Measurements from ENCODE around the gene MAP3K14.
"Not testable (repeated sequence)": the region's sequence is repeated elsewhere in the genome, so short reads cannot be mapped to it uniquely, and the experiment has no call there.

Gene MAP3K14

GRCh38 chr17:45314741-45315647 is 1.8 kb downstream of the MAP3K14 start:
- DNase-seq, result no peak

- DNase-seq, result no peak
These were observed 2.7 kb downstream of the MAP3K14 start for GRCh38 chr17:45313996-45314740.

- DNase-seq, result no peak
These were observed 3.4 kb downstream of the MAP3K14 start for GRCh38 chr17:45313421-45313771.

GRCh38 chr17:45312477-45313420 is 4.1 kb downstream of the MAP3K14 start:
- no peak for DNase-seq

GRCh38 chr17:45311760-45312476 is 4.9 kb downstream of the MAP3K14 start:
- no peak for DNase-seq

GRCh38 chr17:45311401-45311759 is 5.4 kb downstream of the MAP3K14 start:
- DNase-seq, result no peak

- DNase-seq, result peak; percentile 20
These were observed 6.2 kb downstream of the MAP3K14 start for GRCh38 chr17:45310380-45311324.

GRCh38 chr17:45309400-45309799 is 7.4 kb downstream of the MAP3K14 start:
- DNase-seq, result no peak

- no peak for DNase-seq
These were observed 8.0 kb downstream of the MAP3K14 start for GRCh38 chr17:45308840-45309239.

GRCh38 chr17:45308016-45308365 is 8.8 kb downstream of the MAP3K14 start:
- no peak for DNase-seq

- no peak for DNase-seq
These were observed 9.4 kb downstream of the MAP3K14 start for GRCh38 chr17:45307290-45308015.

- no peak for DNase-seq
These were observed 10.2 kb downstream of the MAP3K14 start for GRCh38 chr17:45306623-45307022.

GRCh38 chr17:45306094-45306493 is 10.7 kb downstream of the MAP3K14 start:
- DNase-seq, result no peak

GRCh38 chr17:45305530-45306087 is 11.2 kb downstream of the MAP3K14 start:
- DNase-seq, result no peak

- no peak for DNase-seq
These were observed 14.1 kb downstream of the MAP3K14 start for GRCh38 chr17:45302649-45303173.

- DNase-seq, result not testable (repeated sequence)
These were observed 14.6 kb downstream of the MAP3K14 start for GRCh38 chr17:45302220-45302619.

GRCh38 chr17:45301674-45302073 is 15.1 kb downstream of the MAP3K14 start:
- DNase-seq, result no peak

- no peak for DNase-seq
These were observed 16.6 kb downstream of the MAP3K14 start for GRCh38 chr17:45300060-45300751.

GRCh38 chr17:45299361-45299760 is 17.5 kb downstream of the MAP3K14 start:
- DNase-seq, result no peak
